NB4 (cell line): Measurements from ENCODE around the gene ENOX1.

Experiments
- POLR2A ChIP-seq: IDR thresholded peaks from 2 replicates; pipeline ENCODE4 v1.6.1; 2011; ENCODE audit warnings: mild to moderate bottlenecking; ENCODE audit not compliant: insufficient read length; ENCODE audit errors: extremely low read depth
- TF ChIP-seq, protein P1 (sequence below): IDR thresholded peaks from one replicate; pipeline ENCODE4 v1.5.1; 2012; ENCODE audit warnings: low read depth, low read length

DNA sequence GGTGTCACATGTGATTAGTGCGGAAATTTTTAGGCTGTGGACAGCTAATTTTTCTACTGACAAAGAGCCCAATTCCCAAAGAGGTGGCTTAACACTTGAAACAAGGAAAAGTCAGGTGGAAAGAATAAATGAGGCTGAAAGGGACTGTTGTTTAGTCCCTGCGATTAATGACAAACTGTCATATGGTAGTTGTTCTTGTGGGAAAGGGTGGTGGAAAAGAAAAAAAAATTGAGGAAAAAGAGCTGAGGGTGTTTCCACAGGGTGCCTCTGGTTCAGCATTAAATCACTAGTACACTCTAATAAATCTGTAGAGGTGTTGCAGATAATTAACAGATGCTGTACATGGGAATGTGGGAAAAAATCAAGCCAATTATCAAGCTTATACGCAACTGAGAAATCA lies 462.6 kb downstream of the ENOX1 start:
- TF ChIP-seq POLR2A: no peak
- TF ChIP-seq, protein P1, sequence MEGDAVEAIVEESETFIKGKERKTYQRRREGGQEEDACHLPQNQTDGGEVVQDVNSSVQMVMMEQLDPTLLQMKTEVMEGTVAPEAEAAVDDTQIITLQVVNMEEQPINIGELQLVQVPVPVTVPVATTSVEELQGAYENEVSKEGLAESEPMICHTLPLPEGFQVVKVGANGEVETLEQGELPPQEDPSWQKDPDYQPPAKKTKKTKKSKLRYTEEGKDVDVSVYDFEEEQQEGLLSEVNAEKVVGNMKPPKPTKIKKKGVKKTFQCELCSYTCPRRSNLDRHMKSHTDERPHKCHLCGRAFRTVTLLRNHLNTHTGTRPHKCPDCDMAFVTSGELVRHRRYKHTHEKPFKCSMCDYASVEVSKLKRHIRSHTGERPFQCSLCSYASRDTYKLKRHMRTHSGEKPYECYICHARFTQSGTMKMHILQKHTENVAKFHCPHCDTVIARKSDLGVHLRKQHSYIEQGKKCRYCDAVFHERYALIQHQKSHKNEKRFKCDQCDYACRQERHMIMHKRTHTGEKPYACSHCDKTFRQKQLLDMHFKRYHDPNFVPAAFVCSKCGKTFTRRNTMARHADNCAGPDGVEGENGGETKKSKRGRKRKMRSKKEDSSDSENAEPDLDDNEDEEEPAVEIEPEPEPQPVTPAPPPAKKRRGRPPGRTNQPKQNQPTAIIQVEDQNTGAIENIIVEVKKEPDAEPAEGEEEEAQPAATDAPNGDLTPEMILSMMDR: no peak
